GM18909 (cell line): ENCODE data around the gene WFDC1.

Experiments
- ATAC-seq: cut with Tn5 transposase; IDR thresholded peaks from one replicate; pipeline ENCODE4 v1.9.1; 2021; ENCODE audit warnings: mild to moderate bottlenecking; ENCODE audit not compliant: unreplicated experiment, poor library complexity

WFDC1 gene

DNA sequence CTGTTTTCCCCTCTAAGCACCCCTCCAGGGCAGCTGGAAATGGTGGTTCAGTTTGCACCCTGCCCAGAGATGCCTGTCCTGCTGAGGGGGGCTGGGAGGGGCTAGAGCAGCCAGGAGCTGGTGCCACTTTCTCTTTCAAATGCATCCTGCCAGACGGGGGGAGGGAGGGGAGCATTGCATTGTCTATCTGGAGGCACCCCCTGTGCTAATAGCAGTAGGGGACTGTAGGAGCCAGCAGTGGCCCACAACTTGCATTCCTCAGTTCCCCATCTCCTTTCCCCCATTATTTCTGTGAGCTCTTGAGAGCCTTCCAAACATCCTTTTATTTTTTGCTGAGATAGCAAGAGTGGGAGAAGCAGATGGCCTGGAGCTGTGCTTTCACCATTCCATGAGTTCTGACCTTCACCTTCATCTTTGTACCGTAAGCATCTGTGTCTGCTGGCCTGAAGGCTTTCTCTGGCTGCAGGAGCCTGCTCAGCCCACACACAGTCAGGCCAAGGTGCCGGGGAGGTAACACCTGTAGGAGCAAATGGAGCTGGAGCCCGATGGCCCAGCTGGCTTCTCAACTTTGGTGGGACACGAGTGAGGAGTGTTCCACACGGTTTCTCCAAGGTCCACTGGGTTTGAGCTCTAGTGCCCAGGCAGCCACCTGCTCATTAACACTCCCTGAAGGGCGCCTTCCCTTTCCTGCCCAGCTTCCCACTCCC, 5.2 kb downstream of the WFDC1 start:
- no peak for ATAC-seq

DNA sequence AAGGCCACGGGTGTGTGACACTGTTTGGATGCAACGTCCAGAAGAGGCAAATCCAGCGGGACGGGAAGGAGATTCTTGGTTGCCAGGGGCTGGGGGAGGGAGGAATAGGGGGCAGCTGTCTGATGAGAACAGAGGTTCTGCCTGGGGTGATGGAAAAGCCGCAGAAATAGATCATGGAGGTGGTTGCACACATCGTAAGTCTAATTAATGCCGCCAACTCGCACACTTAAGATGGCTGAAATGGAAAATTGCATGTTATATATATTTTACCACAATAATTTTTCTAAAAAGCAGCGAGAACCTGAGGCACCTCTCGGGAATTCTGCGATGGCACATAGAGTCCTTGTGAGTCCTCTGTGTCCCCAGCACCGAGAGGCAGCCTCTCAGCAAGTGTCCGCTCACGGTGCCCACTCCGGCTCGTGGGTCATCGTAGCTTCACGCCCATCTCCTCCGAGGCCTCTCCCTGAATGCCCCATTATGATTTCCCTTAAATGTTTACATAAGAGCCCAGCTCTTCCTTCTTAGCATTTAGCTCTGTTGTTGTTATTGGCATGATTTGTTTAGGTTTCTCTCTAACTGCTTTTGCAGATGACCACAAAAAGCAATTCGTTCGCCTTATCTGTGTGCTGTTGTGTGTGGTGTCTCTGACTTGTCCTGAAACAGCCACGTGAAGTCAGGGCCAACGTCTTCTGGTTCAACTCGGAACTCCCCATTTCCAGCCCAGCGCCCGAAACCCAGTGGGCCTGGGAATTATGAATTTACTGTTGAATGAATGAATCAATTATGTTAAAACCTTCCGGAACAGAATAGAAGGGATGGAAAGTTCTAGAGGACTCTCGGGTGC, 7.7 kb downstream of the WFDC1 start:
- no peak for ATAC-seq

DNA sequence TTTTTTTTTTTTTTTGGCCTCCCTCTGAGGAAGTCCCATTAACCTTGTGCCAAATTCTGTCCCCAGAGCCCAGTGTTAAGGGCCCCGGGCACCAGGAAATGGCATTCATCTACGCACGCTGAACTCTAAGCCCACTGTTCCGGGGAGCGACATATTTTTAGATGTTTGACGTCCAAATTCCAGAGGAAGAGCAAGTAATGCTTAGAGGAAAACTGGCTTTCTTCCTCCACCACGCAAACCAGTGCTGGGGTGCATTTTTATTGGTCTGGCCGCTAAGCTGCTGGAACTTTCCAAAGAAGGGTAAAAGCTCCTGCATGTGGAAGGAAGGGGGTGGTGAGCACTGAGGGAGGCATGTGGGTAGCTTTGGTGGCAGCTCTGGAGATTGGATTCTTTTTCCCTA, 8.3 kb downstream of the WFDC1 start:
- ATAC-seq = no peak

DNA sequence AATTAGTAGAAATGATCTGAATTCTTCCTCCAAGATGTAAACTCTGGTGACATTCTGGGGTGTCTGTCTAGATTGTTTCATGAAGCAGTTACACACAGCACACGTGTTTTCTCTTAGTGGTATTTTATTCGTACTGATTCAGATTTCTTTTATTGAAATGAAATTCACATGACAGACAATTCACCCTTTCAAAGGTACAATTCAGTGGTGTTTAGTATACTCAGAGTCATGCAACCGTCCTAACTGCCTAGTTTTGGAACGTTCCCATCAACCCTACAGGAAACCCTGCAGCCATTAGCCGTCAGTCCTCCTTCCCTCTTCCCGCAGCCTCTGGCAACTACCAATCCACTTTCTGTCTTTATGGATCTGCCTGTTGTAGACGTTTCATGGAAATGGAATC, 8.8 kb downstream of the WFDC1 start:
- ATAC-seq = no peak

DNA sequence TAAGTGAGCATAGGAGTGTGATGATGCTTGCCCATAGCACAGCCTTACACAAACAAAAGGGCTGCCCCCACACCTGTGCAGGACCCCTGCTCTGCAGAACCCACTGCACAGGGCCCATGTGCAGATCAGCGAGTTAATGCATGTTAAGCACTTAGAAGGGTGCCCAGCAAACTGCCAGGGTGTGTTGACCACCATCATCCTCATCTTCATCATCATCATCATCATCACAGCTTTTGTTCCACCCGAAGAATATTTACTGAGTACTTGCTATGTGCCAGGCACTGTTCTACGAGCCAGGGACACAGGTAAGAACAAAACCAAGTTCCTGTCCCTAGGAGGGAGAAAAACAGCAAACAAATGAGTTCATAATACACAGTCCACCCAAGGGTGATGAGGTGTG, 11.9 kb downstream of the WFDC1 start:
- ATAC-seq = no peak

DNA sequence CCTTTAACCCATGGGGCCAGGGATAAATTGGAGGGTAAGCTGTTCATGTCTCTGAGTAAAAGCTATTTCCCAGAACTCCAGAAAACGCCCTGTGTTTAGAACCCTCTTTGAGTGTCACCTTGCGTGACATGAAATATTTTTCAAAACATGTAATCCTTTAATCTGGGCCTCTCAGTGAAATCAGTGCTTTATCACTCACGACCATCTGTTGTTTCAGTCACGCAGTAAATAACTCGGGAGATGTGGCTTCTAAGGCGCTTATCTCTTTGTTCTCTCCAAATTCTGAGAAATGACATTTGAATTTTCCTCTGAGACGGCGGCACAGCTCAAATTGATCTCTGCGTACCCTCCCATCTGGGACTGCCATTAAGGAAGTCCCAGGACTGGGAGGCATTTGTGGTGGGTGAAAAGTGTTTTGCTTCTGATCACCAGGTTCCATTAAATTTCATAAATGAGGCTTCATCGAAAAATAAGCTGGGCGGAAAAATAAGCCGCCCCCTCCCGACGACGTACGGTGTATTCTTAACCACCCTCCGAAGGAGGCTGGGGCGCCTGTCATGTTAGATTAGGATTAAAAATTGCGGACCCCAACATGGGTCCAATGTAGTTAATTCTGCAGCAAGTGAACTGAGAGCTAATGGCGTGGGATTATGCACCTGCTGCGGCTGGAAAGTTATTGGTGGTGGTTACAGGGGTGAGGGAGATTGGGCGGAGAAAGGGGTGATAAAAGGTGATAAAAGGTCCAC, 12.7 kb downstream of the WFDC1 start:
- ATAC-seq = no peak

DNA sequence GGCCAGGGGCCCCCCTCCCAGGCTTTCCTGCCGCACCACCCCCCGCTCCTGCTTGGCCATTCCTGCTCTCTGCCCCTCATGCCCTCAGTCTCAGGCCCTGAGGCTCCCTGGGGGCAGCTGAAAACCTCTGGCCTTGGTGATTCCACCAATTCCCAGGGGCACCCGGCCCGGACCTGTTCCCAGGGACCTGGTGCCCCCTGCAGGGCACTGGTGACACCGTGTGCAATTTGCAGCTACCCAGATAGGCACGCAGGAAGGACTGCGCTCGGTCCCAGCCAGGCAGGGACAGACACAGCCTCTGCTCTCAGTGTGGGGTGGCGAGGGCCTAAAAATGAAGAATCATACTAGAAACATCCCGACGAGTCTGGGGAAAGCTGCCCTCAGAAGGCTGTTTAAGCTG, 13.4 kb downstream of the WFDC1 start:
- no peak for ATAC-seq

DNA sequence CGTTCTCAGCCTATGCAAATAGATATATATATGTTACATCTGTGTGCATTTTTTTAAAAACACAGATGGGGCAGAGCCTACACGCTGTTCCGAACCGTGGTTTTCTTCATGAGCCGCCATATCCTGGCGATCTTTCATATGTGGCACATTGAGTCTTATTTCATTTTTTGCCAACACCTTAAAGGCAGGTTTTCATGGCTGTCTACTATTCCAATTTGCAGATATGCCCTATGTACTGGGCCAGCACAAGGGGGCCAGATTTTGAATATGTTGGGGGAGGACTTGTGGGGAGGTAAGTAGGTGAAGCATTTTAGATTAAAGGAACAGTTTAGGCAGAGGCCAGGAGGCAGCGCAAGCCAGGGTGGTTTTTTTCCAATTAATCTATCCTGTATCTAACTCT, 16.0 kb downstream of the WFDC1 start:
- ATAC-seq = no peak

DNA sequence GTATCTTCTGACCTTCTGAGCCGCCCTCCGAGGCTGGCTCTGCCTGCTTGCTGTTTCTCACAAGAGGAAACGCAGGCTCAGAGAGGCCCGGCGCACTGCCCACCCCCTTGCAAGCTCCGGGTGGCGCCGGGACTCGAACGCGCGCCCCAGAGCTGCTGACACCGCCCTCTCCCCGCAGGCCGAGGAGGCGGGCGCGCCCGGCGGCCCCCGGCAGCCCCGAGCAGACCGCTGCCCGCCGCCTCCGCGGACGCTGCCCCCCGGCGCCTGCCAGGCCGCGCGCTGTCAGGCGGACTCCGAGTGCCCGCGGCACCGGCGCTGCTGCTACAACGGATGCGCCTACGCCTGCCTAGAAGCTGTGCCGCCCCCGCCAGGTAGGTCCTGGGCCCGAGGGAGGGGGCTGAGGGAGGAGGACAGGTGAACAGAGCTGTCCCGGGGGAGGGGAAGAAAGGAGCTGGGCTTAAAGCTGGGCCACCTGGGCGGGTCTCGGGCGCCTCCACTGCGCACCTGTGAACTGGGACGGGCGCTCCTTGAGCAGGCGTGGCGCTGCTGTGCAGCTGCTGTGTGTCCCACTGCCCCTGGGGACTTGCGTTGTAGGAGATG, 18.2 kb downstream of the WFDC1 start:
- no peak for ATAC-seq

DNA sequence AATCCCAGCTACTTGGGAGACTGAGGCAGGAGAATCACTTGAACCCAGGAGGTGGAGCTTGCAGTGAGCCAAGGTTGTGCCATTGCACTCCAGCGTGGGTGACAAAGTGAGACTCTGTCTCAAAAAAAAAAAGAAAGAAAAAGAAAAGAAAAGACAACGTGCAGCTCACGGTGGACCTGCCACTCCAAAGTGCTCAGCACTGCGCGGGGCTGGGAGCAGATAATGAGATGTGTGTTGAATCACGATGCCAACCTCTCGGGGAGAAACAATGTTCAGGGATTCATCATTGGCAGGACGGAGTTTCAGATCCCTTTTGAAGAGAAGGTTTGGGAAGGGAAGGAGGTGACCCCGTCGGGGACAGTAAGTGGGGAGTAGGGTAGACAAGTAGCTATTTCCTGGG, 19.2 kb downstream of the WFDC1 start:
- no peak for ATAC-seq

DNA sequence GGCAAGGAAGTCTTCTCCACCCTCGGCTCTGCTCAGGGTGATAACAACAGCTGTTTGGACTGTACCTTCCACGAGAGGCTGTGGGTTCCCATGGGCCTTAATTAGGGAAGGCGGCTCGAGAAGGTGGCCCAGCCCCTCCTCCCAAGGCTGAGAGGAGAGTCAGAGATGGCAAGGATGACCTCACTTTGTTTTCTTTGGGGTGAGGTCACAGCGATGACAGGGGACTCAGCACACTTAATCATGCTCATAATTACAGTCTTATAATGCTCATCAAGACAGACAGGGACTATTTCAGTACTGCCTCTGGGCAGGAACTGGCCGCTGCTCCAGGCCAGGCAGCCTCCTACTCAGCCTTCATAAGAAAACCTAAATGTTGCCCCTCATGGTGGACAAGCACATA, 19.7 kb downstream of the WFDC1 start:
- ATAC-seq = no peak

DNA sequence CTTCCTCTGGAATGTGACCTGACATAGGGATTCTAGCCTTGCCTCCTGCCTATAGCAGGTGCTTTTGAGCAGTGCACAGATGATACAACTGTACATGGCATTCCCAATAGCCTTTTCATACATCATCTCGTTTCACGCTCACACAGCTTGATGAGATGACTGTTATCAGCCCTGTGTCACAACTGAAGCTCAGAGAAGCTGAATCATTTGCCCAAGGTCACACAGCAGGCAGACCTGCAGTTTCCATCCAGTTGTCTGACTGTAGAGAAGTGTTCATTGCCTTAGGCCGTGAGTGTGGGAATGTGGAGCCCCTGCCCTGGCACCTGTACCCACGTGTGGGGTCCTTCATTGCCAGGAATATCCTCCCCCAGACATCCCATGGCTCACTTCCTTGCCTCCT, 20.1 kb downstream of the WFDC1 start:
- ATAC-seq = no peak

DNA sequence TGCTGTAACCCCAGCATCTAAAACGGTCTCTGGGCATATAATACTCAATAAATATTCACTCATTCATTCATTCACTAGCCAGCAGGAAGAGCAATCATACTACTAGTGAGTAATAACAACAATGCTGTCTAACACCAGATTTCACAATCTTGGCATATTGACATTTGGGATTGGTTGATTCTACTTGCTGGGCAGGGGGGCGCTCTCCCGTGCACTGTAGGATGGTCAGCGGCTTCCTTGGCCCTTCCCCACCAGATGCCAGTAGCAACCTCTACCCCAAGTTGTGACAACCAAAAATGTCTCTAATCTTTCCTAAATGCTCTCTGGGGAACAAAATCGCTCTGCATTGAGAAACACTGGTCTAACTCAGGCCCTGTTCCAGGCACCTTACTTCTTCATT, 20.7 kb downstream of the WFDC1 start:
- no peak for ATAC-seq

DNA sequence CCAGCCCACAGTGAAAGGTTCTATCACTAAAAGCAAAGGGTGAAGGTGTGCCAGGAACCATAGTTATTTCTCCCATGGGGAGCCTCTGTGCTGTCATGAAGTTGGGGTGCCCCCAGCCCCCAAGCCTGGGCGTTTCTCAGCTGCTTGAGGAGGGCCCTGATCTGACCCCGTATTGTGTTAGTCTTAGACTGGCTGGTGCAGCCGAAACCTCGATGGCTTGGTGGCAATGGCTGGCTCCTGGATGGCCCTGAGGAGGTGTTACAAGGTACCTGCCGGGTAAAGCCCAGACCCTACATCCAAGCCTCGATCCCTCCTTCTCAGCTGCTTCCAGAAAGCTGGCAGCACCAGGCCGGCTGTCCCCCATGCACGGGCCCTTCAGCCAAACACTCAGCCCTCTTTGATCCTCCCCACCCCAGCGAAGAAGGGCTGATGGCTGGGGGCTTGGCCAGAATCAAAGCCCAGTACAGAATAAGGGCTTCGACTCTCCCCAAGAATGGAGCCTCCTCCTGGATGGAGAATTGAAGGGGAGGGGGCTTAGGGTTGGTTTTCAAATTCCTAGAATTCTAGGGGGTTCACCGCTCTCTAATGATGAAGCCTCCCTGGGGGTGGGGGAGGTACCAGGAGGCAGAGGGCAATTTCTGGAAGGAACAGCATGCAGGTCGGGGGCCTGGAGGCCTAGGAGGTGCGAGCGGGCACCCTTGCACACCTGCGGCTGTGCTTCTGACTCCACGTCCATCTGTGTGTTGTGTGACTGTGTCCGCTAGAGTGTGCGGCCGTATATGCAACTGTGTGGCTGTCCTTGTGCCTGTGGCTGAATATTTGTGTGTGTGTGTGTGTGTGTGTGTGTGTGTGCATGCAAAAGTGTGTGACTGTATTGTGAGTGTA, 23.7 kb downstream of the WFDC1 start:
- no peak for ATAC-seq

DNA sequence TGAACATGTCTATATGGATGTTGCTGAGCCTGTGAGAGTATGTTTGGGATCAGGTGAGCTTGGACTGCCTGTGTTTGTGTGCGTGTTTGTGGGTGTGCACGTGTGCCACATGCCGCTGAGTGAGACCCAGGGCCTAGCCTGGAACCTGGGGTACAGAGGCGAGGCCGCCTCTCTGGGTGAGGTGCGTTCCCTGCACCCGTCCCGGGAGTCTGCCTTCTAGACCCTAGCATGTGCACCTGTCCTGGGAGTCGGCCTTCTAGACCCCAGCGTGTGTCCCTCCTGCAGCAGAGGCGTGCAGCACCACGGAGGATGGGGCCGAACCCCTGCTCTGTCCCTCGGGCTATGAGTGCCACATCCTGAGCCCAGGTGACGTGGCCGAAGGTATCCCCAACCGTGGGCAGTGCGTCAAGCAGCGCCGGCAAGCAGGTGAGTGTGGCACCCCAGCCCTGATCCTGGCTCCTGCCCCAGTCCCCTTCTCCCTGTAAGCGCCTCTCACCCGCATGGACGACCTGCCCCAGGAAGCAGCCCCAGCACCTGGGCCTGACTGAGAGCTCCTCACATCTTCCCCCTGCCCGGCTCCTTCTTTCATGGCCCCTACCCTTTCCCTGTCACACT, 24.6 kb downstream of the WFDC1 start:
- no peak for ATAC-seq

DNA sequence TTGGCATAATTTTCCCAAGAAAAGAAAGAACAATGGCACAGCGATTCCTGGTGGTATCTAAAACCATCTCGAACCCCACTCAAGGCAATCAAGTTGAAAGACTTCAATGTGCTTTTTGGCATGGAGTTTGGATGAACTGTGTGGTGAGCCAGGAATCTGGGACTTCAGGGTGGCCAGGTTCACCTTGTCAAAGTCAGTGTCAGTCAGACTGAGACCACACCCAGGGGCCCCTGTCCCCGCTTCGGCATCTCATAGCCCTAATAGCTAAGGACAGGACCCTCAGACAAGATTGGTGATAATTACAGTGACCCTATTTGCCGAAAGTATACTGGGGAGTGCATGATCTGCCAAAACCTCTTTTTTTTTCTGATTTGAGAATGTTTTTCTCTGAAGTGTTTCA, 25.8 kb downstream of the WFDC1 start:
- ATAC-seq = no peak

DNA sequence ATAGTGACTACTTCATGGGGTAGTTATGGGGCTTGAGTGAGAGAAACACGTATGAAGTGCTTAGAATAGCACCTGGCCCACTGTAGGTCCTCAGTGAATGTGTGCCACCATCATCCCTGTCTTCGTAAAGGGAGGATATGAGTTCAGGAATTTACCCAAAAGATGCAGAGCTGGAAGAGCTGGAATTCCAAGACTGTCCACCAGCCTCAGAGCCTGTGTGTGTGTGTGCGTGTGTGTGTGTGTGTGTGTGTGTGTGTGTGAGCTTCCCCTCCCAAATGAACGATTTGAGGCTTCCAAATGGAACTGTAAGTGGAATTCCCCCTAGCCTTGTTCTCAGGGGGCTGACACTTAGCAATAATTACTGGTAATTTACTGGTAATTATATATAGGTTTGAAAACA, 27.3 kb downstream of the WFDC1 start:
- ATAC-seq = no peak

DNA sequence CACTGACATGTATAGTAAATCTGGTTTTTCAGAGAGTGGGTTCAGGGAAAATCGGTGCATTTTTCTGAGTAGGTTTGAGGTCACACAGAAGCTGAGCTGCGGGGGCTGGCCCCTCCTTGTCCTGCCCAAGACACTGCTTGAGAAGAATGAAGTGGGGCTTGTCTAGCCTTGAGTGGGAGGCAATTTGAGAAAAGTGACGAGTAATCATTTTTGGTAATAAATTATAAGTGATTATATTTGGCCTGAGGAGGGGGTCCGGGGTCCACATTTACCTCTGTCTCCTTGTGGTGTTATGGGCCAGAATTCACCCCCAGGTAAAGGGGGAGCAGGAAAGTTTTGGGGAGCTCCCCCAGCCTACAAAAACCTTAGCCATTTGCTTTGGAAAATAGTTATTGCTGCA, 28.1 kb downstream of the WFDC1 start:
- ATAC-seq = no peak

DNA sequence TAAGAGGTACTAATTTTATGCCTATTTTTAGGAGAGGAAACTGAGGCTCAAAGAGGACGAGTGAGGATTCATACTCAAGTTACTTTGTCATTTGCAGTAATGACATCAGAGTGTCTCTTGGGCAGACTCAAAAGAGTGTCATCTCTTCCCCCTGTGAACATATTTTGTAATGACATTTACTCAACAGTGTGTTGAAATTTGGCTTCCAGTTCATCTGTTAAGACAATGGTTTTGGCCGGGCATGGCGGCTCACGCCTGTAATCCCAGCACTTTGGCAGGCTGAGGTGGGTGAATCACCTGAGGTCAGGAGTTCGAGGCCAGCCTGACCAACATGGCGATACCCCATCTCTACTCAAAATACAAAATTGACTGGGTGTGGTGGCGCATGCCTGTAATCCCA, 28.9 kb downstream of the WFDC1 start:
- ATAC-seq = no peak
